Measurements from ENCODE around the gene SLC9A3.

The SLC9A3 gene

DNA sequence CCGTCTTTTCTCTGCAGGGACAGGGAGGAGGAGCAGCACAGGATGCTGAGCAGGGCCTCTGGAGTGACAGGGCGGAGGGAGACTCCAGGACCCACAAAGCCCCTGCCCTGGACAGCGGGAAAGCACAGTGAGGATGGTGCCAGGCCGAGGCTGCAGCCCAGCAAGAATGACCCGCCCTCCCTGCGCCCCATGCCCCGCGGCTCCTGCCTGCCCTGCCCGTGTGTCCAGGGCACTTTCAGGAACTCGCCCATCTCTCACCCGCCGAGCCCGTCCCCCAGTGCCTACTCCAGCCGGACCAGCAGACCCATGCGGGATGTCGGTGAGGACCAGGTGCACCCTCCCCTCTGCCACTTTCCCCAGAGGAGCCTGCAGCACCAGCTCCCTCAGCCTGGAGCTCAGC is 90.4 kb downstream of the SLC9A3 start:
- ChIA-PET CTCF (interaction anchor here (1.1 to 7.3 kb wide), 4 partner anchors 35 to 117 kb away, joined by 3 to 137 read pairs (median 6); partner anchors contain the start of gene AHRR), POLR2A (no interaction called here)
- no peak overlapping the region for H3K27ac ChIP-seq (ENCODE audit: extremely low read depth, low read depth, low read length)
- H3K9me3 ChIP-seq (ENCODE audit: control insufficient read depth, insufficient read depth, low read depth, low read length) = no peaks in the 10 kb centered on the region
- H3K4me1 ChIP-seq (ENCODE audit: control insufficient read depth, insufficient read depth, low read length) = no peaks in the 10 kb centered on the region
- peaks cover 0 to 32% of the 10 kb centered on the region in 2 experiments; a peak in 1 of 3 replicates for H3K36me3 ChIP-seq (ENCODE audit: control insufficient read depth in 2 of 2, insufficient read depth in 1 of 2, low read length in 2 of 2)
- no peak overlapping the region for H3K4me3 ChIP-seq (ENCODE audit: low read depth, low read length)
- TF ChIP-seq, protein P1, sequence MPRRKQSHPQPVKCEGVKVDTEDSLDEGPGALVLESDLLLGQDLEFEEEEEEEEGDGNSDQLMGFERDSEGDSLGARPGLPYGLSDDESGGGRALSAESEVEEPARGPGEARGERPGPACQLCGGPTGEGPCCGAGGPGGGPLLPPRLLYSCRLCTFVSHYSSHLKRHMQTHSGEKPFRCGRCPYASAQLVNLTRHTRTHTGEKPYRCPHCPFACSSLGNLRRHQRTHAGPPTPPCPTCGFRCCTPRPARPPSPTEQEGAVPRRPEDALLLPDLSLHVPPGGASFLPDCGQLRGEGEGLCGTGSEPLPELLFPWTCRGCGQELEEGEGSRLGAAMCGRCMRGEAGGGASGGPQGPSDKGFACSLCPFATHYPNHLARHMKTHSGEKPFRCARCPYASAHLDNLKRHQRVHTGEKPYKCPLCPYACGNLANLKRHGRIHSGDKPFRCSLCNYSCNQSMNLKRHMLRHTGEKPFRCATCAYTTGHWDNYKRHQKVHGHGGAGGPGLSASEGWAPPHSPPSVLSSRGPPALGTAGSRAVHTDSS (tag by site-specific recombination; IDR thresholded peaks at IDR 0.05) = no peak
- TF ChIP-seq, protein P2, sequence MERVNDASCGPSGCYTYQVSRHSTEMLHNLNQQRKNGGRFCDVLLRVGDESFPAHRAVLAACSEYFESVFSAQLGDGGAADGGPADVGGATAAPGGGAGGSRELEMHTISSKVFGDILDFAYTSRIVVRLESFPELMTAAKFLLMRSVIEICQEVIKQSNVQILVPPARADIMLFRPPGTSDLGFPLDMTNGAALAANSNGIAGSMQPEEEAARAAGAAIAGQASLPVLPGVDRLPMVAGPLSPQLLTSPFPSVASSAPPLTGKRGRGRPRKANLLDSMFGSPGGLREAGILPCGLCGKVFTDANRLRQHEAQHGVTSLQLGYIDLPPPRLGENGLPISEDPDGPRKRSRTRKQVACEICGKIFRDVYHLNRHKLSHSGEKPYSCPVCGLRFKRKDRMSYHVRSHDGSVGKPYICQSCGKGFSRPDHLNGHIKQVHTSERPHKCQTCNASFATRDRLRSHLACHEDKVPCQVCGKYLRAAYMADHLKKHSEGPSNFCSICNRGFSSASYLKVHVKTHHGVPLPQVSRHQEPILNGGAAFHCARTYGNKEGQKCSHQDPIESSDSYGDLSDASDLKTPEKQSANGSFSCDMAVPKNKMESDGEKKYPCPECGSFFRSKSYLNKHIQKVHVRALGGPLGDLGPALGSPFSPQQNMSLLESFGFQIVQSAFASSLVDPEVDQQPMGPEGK (tag by site-specific recombination; IDR thresholded peaks at IDR 0.05) = no peak
- TF ChIP-seq, protein P3, sequence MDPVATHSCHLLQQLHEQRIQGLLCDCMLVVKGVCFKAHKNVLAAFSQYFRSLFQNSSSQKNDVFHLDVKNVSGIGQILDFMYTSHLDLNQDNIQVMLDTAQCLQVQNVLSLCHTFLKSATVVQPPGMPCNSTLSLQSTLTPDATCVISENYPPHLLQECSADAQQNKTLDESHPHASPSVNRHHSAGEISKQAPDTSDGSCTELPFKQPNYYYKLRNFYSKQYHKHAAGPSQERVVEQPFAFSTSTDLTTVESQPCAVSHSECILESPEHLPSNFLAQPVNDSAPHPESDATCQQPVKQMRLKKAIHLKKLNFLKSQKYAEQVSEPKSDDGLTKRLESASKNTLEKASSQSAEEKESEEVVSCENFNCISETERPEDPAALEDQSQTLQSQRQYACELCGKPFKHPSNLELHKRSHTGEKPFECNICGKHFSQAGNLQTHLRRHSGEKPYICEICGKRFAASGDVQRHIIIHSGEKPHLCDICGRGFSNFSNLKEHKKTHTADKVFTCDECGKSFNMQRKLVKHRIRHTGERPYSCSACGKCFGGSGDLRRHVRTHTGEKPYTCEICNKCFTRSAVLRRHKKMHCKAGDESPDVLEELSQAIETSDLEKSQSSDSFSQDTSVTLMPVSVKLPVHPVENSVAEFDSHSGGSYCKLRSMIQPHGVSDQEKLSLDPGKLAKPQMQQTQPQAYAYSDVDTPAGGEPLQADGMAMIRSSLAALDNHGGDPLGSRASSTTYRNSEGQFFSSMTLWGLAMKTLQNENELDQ (tag by site-specific recombination; IDR thresholded peaks at IDR 0.05; ENCODE audit: low read depth) = no peak
- TF ChIP-seq, protein P4, sequence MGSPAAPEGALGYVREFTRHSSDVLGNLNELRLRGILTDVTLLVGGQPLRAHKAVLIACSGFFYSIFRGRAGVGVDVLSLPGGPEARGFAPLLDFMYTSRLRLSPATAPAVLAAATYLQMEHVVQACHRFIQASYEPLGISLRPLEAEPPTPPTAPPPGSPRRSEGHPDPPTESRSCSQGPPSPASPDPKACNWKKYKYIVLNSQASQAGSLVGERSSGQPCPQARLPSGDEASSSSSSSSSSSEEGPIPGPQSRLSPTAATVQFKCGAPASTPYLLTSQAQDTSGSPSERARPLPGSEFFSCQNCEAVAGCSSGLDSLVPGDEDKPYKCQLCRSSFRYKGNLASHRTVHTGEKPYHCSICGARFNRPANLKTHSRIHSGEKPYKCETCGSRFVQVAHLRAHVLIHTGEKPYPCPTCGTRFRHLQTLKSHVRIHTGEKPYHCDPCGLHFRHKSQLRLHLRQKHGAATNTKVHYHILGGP (tag by site-specific recombination; IDR thresholded peaks at IDR 0.05) = no peak
- TF ChIP-seq ZNF768 (tag by site-specific recombination; IDR thresholded peaks at IDR 0.05) (no peak), GFI1B (tag by site-specific recombination; IDR thresholded peaks at IDR 0.05) (no peak), HOXC10 (CRISPR knock-in tag; IDR thresholded peaks at IDR 0.05) (no peak), ZNF621 (tag by site-specific recombination; IDR thresholded peaks at IDR 0.05) (no peak), KLF9 (tag by site-specific recombination; IDR thresholded peaks at IDR 0.05; ENCODE audit: low read depth) (no peak), ZNF521 (tag by site-specific recombination; IDR thresholded peaks at IDR 0.05) (no peak), ZNF112 (tag by site-specific recombination; IDR thresholded peaks at IDR 0.05) (no peak), ZNF140 (tag by site-specific recombination; IDR thresholded peaks at IDR 0.05) (no peak)
- TF ChIP-seq, protein P5, sequence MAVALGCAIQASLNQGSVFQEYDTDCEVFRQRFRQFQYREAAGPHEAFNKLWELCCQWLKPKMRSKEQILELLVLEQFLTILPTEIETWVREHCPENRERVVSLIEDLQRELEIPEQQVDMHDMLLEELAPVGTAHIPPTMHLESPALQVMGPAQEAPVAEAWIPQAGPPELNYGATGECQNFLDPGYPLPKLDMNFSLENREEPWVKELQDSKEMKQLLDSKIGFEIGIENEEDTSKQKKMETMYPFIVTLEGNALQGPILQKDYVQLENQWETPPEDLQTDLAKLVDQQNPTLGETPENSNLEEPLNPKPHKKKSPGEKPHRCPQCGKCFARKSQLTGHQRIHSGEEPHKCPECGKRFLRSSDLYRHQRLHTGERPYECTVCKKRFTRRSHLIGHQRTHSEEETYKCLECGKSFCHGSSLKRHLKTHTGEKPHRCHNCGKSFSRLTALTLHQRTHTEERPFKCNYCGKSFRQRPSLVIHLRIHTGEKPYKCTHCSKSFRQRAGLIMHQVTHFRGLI (tag by site-specific recombination; IDR thresholded peaks at IDR 0.05) = no peak
- TF ChIP-seq, protein P6, sequence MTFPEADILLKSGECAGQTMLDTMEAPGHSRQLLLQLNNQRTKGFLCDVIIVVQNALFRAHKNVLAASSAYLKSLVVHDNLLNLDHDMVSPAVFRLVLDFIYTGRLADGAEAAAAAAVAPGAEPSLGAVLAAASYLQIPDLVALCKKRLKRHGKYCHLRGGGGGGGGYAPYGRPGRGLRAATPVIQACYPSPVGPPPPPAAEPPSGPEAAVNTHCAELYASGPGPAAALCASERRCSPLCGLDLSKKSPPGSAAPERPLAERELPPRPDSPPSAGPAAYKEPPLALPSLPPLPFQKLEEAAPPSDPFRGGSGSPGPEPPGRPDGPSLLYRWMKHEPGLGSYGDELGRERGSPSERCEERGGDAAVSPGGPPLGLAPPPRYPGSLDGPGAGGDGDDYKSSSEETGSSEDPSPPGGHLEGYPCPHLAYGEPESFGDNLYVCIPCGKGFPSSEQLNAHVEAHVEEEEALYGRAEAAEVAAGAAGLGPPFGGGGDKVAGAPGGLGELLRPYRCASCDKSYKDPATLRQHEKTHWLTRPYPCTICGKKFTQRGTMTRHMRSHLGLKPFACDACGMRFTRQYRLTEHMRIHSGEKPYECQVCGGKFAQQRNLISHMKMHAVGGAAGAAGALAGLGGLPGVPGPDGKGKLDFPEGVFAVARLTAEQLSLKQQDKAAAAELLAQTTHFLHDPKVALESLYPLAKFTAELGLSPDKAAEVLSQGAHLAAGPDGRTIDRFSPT (tag by site-specific recombination; IDR thresholded peaks at IDR 0.05) = no peak
